ENCODE data around the gene ARG1.
"Not testable (repeated sequence)": the region's sequence is repeated elsewhere in the genome, so short reads cannot be mapped to it uniquely, and the experiment has no call there.

Gene ARG1

GRCh38 chr6:131572686-131573415 lies at the start of gene ARG1:
ARG1 (plus strand) TSS chr6:131573226; CDS start chr6:131573283, 57 bp downstream.
- no peak for DNase-seq (ENCODE audit: low read depth, low spot score)
- H3K4me3 ChIP-seq (ENCODE audit: low read depth, low read length) = no peak within 1 kb of the TSS
- TF ChIP-seq CTCF (IDR thresholded peaks at IDR 0.05; ENCODE audit: low read depth, low read length) = no peak
- in situ Hi-C loops (cut with HindIII; ENCODE audit: low sequenced_read_pairs) = no loop called here

GRCh38 chr6:131523988-131524673 lies 48.9 kb upstream of the ARG1 start:
- TF ChIP-seq CTCF (IDR thresholded peaks at IDR 0.05; ENCODE audit: low read depth, low read length) = no peak
- DNase-seq (ENCODE audit: low read depth, low spot score) = no peak
- in situ Hi-C loops (cut with HindIII; ENCODE audit: low sequenced_read_pairs) = no loop called here
- no peak overlapping the region for H3K4me3 ChIP-seq (ENCODE audit: low read depth, low read length)

- H3K4me3 ChIP-seq (ENCODE audit: low read depth, low read length) = no peak overlapping the region
- in situ Hi-C loops (cut with HindIII; ENCODE audit: low sequenced_read_pairs) = no loop called here
- DNase-seq (ENCODE audit: low read depth, low spot score) = no peak
- TF ChIP-seq CTCF (IDR thresholded peaks at IDR 0.05; ENCODE audit: low read depth, low read length) = no peak
These were observed 48.2 kb upstream of the ARG1 start for GRCh38 chr6:131524695-131525336.

- in situ Hi-C loops (cut with HindIII; ENCODE audit: low sequenced_read_pairs); DNase-seq (ENCODE audit: low read depth, low spot score); H3K4me3 ChIP-seq (ENCODE audit: low read depth, low read length): not testable (repeated sequence)
These were observed 42.1 kb upstream of the ARG1 start for GRCh38 chr6:131530936-131531335.

- in situ Hi-C loops (cut with HindIII; ENCODE audit: low sequenced_read_pairs); DNase-seq (ENCODE audit: low read depth, low spot score); H3K4me3 ChIP-seq (ENCODE audit: low read depth, low read length): not testable (repeated sequence)
These were observed 41.3 kb upstream of the ARG1 start for GRCh38 chr6:131531681-131532080.

- no peak for DNase-seq (ENCODE audit: low read depth, low spot score)
- H3K4me3 ChIP-seq (ENCODE audit: low read depth, low read length) = no peak overlapping the region
- in situ Hi-C loops (cut with HindIII; ENCODE audit: low sequenced_read_pairs) = no loop called here
- no peak for TF ChIP-seq CTCF (IDR thresholded peaks at IDR 0.05; ENCODE audit: low read depth, low read length)
These were observed 40.4 kb upstream of the ARG1 start for GRCh38 chr6:131532580-131533039.

- H3K4me3 ChIP-seq (ENCODE audit: low read depth, low read length); in situ Hi-C loops (cut with HindIII; ENCODE audit: low sequenced_read_pairs); DNase-seq (ENCODE audit: low read depth, low spot score): not testable (repeated sequence)
These were observed 34.4 kb upstream of the ARG1 start for GRCh38 chr6:131538615-131539014.

- no peak overlapping the region for H3K4me3 ChIP-seq (ENCODE audit: low read depth, low read length)
- no peak for DNase-seq (ENCODE audit: low read depth, low spot score)
- in situ Hi-C loops (cut with HindIII; ENCODE audit: low sequenced_read_pairs) = no loop called here
- TF ChIP-seq CTCF (IDR thresholded peaks at IDR 0.05; ENCODE audit: low read depth, low read length) = no peak
These were observed 27.7 kb upstream of the ARG1 start for GRCh38 chr6:131545317-131545716.

Measured in astrocyte of the spinal cord (primary cell).